Embryonic facial prominence (tissue), 1 donor: ENCODE results near the gene MARCHF5.
"Not testable (repeated sequence)": the region's sequence is repeated elsewhere in the genome, so short reads cannot be mapped to it uniquely, and the experiment has no call there.

Source experiments
- DNase-seq: peaks from one replicate; pipeline ENCODE4 v3.0.0-alpha.2; 2016; ENCODE audit errors: extremely low spot score

MARCHF5 gene

DNA sequence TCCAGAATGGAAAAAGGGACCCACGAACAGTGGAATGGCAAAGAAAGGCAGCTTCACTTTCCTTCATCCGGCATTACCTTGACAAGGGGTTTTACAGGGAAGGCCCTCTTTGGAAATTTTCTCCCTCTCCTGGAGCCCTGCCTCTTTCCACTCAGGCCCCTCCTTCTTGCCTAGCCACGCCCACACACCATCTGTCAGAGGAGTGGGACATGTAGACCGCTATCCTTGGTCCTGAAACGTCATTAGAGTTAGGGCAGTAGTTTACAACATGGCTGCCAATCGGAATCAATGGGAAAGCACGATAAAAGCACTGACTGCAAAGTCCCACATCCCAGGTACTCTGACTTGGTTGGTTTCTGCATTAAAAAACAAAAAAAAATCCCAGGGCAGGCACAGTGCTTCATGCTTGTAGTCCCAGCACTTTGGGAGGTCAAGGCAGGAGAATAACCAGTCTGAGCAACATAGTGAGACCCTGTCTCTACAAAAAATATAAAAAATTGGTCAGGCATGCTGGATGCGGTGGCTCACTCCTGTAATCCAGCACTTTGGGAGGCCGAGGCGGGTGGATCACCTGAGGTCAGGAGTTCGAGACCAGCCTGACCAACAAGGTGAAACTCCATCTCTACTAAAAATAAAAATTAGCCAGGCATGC is 96.4 kb downstream of the MARCHF5 start:
- peak; percentile 12 for DNase-seq

- not testable (repeated sequence) for DNase-seq
Measured at GRCh38 chr10:92393173-92393572, 102.2 kb downstream of the MARCHF5 start.

DNA sequence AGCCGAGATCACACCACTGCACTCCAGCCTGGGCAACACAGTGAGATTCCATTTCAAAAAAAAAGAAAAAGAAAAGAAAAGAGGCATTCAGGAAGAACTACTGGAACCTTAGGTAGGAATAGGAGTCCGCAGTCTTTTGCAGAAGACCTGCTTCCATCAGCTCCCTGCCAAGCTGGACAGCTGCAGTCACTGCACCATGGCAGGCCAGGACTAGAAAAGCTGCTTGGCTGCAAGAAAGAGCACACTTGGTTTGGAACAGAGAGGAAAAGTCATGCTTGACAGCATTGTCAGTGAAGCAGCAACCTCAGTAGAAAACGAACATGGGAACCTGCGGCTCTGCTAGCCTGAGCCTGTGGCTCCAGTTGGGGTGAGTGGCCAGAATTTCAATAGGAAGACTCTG is 104.3 kb downstream of the MARCHF5 start:
- DNase-seq: no peak

DNA sequence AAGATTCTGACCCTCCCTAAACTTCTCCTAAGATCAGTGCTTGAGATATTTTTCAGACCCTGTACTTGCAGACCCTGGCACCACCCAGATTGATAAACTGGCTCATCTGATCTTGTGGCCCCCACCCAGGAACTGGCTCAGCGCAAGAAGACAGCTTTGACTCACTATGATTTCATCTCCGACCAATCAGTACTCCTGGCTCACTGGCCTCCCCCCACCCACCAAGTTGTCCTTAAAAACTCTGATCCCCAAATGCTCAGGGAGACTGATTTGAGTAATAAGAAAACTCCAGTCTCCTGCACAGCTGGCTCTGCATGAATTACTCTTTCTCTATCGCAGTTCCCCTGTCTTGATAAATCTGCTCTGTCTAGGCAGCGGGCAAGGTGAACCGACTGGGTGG is 111.3 kb downstream of the MARCHF5 start:
- not testable (repeated sequence) for DNase-seq
